Fibroblast of lung (primary cell): ENCODE data around the gene MAB21L3.

ENCODE experiments used
- EZH2 ChIP-seq: IDR thresholded peaks from 2 replicates; pipeline ENCODE4 v1.5.1; 2012; ENCODE audit warnings: low read length, control low read depth, mild to moderate bottlenecking; ENCODE audit errors: missing control alignments
- TF ChIP-seq, protein P1 (sequence below), 2 donors: IDR thresholded peaks in 1 of 2; conservative IDR thresholded peaks in 1 of 2; 1 replicate in 1 of 2; 2 replicates in 1 of 2; pipeline ENCODE4 v1.5.1; 2011 to 2012; ENCODE audit warnings: low read length in 2 of 2, control low read depth in 1 of 2, inconsistent platforms in 1 of 2, low read depth in 1 of 2, mild to moderate bottlenecking in 1 of 2

DNA sequence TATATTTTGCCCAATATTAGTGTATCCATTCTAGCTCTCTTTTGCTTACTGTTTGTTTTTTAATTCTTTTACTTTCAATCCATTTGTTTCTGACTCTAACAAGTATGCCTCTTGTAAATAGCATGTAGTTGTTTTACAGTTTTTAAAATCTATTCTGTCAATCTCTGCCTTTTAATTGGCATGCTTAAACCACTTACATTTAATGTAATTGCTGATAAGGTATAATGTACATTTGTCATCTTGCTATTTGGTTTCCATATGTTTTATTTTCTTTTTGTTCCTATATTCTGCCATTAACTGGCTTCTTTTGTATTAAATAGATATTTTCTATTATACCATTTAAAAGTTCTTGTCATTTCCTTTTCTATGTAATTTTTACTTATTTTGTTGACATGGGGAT is 16.2 kb upstream of the MAB21L3 start:
- no peak for TF ChIP-seq EZH2
- TF ChIP-seq, protein P1, sequence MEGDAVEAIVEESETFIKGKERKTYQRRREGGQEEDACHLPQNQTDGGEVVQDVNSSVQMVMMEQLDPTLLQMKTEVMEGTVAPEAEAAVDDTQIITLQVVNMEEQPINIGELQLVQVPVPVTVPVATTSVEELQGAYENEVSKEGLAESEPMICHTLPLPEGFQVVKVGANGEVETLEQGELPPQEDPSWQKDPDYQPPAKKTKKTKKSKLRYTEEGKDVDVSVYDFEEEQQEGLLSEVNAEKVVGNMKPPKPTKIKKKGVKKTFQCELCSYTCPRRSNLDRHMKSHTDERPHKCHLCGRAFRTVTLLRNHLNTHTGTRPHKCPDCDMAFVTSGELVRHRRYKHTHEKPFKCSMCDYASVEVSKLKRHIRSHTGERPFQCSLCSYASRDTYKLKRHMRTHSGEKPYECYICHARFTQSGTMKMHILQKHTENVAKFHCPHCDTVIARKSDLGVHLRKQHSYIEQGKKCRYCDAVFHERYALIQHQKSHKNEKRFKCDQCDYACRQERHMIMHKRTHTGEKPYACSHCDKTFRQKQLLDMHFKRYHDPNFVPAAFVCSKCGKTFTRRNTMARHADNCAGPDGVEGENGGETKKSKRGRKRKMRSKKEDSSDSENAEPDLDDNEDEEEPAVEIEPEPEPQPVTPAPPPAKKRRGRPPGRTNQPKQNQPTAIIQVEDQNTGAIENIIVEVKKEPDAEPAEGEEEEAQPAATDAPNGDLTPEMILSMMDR (conservative IDR thresholded peaks at IDR 0.05 in 1 of 2, IDR thresholded peaks at IDR 0.05 in 1 of 2; ENCODE audit: low read depth in 1 of 2, low read length in 2 of 2) = no peak
